Panc1 (cell line): ENCODE measurements around the gene MCCC2. TPM values are rescaled to one million over a fixed set of nuclear protein-coding genes. Genes with fewer than 3 reads are reported as not detected.

Source experiments
- ATAC-seq: fragments of 200-7000 bp; cut with Tn5 transposase; 2 replicates; pipeline ENCODE4 v1.9.1; 2020; ENCODE audit warnings: mild to moderate bottlenecking, moderate library complexity
- BruUV-seq: library from RNA; stranded (reverse); fragments of 400-500 nt; replicated peaks from 2 replicates; lab custom pipeline; 2021; lab: Mats Ljungman, UMichigan
- CTCF ChIA-PET: fragments of 300-600 bp; sonication (Branson Sonifier 250); formaldehyde crosslinking; loops from one replicate; lab custom pipeline; 2022; ENCODE audit warnings: antibody characterized with exemption; lab: Charles Lee
- POLR2A ChIA-PET: fragments of 300-600 bp; sonication (Branson Sonifier 250); formaldehyde crosslinking; loops from one replicate; lab custom pipeline; 2022; ENCODE audit warnings: antibody characterized with exemption; lab: Charles Lee
- DNase-seq: peaks from one replicate; pipeline ENCODE4 v3.0.0-alpha.2; 2010; ENCODE audit warnings: low read depth, low spot score
- H3K27ac ChIP-seq: 2 replicates; pipeline ENCODE4 v1.5.1; 2011; ENCODE audit warnings: mild to moderate bottlenecking, low read length, inconsistent platforms
- H3K27me3 ChIP-seq: fragments of 200-500 bp; sonication (Bioruptor generic); 2 replicates; pipeline ENCODE4 v1.6.0; 2014; ENCODE audit warnings: low read length, inconsistent platforms; ENCODE audit not compliant: control insufficient read depth, insufficient read depth
- H3K36me3 ChIP-seq: fragments of 200-500 bp; sonication (Bioruptor generic); 2 replicates; pipeline ENCODE4 v1.5.1; 2014; ENCODE audit warnings: inconsistent platforms, mild to moderate bottlenecking, low read length, moderate library complexity; ENCODE audit not compliant: control insufficient read depth, insufficient read depth
- H3K4me1 ChIP-seq: 2 replicates; pipeline ENCODE4 v1.5.1; 2011; ENCODE audit warnings: inconsistent platforms, mild to moderate bottlenecking, low read length, moderate library complexity; ENCODE audit not compliant: control insufficient read depth, insufficient read depth
- H3K4me3 ChIP-seq, 2 experiments: 2 replicates each; pipeline ENCODE4 v1.5.1; 2011 to 2012; ENCODE audit warnings: low read depth in 2 of 2, low read length in 2 of 2, mild to moderate bottlenecking in 2 of 2, inconsistent platforms in 1 of 2, moderate library complexity in 1 of 2
- H3K9me3 ChIP-seq: fragments of 200-500 bp; sonication (Bioruptor generic); 2 replicates; pipeline ENCODE4 v1.5.1; 2014; ENCODE audit warnings: low read depth, mild to moderate bottlenecking, inconsistent platforms, low read length, moderate library complexity; ENCODE audit not compliant: control insufficient read depth, insufficient read depth
- POLR2AphosphoS5 ChIP-seq: IDR thresholded peaks from 2 replicates; pipeline ENCODE4 v1.6.1; 2012; ENCODE audit warnings: mild to moderate bottlenecking, low read depth, low read length, moderate library complexity
- SIN3A ChIP-seq: IDR thresholded peaks from 2 replicates; pipeline ENCODE4 v1.6.1; 2012; ENCODE audit warnings: low read depth, mild to moderate bottlenecking, low read length, moderate library complexity, borderline replicate concordance; ENCODE audit not compliant: insufficient read depth
- TCF7L2 ChIP-seq: IDR thresholded peaks from 2 replicates; pipeline ENCODE4 v1.6.1; 2011; ENCODE audit warnings: mild to moderate bottlenecking, low read depth, low read length, inconsistent platforms
- in situ Hi-C: cut with HindIII; loops from 2 replicates; pipeline ENCODE4 v1.10.0; 2016; ENCODE audit warnings: low sequenced_read_pairs, low pct_unique_long_range_greater_than_20kb
- intact Hi-C: fragments of 100-400 bp; cut with micrococcal nuclease; formaldehyde crosslinking; loops from one replicate; pipeline ENCODE4 v1.10.0; 2022; ENCODE audit not compliant: unreplicated experiment
- total RNA-seq: library from RNA; stranded (reverse); gene quantifications from one replicate; pipeline ENCODE4 v1.2.1, GENCODE V29; 2021; ENCODE audit not compliant: unreplicated experiment
- TF ChIP-seq, protein P1 (sequence below): fragments of 450-650 bp; IDR thresholded peaks from 2 replicates; pipeline ENCODE4 v1.5.1; 2017; ENCODE audit warnings: mild to moderate bottlenecking
- TF ChIP-seq, protein P2 (sequence below), 2 experiments: IDR thresholded peaks; 2 replicates each; pipeline ENCODE4 v1.6.1; 2011 to 2012; ENCODE audit warnings: low read depth in 2 of 2, control low read depth in 1 of 2, low read length in 1 of 2, mild to moderate bottlenecking in 1 of 2, moderate library complexity in 1 of 2; ENCODE audit not compliant: insufficient read depth in 1 of 2

The MCCC2 gene
- total RNA-seq, 1 experiment from 2014 or later, result 74.1 TPM

DNA sequence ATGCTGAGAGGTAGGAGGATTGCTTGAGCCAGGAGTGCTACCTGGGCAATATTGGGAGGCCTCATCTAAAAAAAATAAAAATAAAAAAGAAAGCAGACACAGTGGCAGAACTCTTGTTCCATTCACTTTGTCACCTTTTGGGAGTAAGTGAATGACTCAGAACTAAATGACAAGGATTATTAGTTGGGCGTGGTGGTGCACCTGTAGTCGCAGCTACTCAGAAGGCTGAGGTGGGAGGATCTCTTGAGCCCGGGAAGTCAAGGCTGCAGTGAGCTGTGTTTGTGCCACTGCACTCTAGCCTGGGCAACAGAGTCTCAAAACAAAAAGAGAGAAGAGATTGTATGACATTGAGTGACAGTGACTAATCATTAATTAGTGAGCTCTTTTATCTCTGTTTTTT is 34.1 kb downstream of the MCCC2 start:
- TF ChIP-seq TCF7L2, result no peak
- TF ChIP-seq, protein P1, sequence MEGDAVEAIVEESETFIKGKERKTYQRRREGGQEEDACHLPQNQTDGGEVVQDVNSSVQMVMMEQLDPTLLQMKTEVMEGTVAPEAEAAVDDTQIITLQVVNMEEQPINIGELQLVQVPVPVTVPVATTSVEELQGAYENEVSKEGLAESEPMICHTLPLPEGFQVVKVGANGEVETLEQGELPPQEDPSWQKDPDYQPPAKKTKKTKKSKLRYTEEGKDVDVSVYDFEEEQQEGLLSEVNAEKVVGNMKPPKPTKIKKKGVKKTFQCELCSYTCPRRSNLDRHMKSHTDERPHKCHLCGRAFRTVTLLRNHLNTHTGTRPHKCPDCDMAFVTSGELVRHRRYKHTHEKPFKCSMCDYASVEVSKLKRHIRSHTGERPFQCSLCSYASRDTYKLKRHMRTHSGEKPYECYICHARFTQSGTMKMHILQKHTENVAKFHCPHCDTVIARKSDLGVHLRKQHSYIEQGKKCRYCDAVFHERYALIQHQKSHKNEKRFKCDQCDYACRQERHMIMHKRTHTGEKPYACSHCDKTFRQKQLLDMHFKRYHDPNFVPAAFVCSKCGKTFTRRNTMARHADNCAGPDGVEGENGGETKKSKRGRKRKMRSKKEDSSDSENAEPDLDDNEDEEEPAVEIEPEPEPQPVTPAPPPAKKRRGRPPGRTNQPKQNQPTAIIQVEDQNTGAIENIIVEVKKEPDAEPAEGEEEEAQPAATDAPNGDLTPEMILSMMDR, result no peak
- no peak for TF ChIP-seq POLR2AphosphoS5
- DNase-seq, result no peak
- ATAC-seq, result no peak
- no peaks in the 10 kb centered on the region for H3K9me3 ChIP-seq
- H3K36me3 ChIP-seq, result no peaks in the 10 kb centered on the region
- BruUV-seq, result no TSS peak
- in situ Hi-C loops, result no loop called here
- POLR2A ChIA-PET, result no interaction called here
- CTCF ChIA-PET, result no interaction called here
- H3K27ac ChIP-seq, result no peak overlapping the region
- H3K4me1 ChIP-seq, result no peaks in the 10 kb centered on the region
- intact Hi-C loops, result no loop called here
- no peaks in the 10 kb centered on the region for H3K27me3 ChIP-seq
- H3K4me3 ChIP-seq, result no peak overlapping the region

DNA sequence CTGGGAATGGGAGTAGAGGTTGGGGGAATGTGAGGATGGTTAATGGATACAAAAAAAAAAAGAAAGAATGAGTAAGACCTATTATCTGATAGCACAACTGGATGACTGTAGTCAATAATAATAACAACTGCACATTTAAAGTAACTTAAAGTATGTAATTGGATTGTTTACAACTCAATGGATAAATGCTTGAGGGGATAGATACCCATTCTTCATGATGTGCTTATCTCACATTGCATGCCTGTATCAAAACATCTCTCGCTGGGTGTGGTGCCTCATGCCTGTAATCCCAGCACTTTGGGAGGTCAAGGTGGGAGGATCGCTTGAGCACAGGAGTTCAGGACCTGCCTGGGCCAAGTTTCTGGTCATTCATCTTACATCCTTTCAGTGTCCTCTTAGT is 34.6 kb downstream of the MCCC2 start:
- no TSS peak for BruUV-seq
- POLR2A ChIA-PET, result no interaction called here
- TF ChIP-seq SIN3A (no peak), TCF7L2 (no peak), POLR2AphosphoS5 (no peak)
- TF ChIP-seq, protein P1, result no peak
- TF ChIP-seq, protein P2, sequence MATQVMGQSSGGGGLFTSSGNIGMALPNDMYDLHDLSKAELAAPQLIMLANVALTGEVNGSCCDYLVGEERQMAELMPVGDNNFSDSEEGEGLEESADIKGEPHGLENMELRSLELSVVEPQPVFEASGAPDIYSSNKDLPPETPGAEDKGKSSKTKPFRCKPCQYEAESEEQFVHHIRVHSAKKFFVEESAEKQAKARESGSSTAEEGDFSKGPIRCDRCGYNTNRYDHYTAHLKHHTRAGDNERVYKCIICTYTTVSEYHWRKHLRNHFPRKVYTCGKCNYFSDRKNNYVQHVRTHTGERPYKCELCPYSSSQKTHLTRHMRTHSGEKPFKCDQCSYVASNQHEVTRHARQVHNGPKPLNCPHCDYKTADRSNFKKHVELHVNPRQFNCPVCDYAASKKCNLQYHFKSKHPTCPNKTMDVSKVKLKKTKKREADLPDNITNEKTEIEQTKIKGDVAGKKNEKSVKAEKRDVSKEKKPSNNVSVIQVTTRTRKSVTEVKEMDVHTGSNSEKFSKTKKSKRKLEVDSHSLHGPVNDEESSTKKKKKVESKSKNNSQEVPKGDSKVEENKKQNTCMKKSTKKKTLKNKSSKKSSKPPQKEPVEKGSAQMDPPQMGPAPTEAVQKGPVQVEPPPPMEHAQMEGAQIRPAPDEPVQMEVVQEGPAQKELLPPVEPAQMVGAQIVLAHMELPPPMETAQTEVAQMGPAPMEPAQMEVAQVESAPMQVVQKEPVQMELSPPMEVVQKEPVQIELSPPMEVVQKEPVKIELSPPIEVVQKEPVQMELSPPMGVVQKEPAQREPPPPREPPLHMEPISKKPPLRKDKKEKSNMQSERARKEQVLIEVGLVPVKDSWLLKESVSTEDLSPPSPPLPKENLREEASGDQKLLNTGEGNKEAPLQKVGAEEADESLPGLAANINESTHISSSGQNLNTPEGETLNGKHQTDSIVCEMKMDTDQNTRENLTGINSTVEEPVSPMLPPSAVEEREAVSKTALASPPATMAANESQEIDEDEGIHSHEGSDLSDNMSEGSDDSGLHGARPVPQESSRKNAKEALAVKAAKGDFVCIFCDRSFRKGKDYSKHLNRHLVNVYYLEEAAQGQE (IDR thresholded peaks at IDR 0.05; ENCODE audit: insufficient read depth in 1 of 2, low read depth in 2 of 2, low read length in 1 of 2), result no peak
- no peaks in the 10 kb centered on the region for H3K4me1 ChIP-seq
- ATAC-seq, result no peak
- no peaks in the 10 kb centered on the region for H3K36me3 ChIP-seq
- intact Hi-C loops, result no loop called here
- CTCF ChIA-PET, result no interaction called here
- H3K9me3 ChIP-seq, result no peaks in the 10 kb centered on the region
- in situ Hi-C loops, result no loop called here
- no peak overlapping the region for H3K27ac ChIP-seq
- H3K4me3 ChIP-seq, result no peak overlapping the region
- no peak for DNase-seq
- no peaks in the 10 kb centered on the region for H3K27me3 ChIP-seq
